NCI-H2196 treated with DMSO at 0.1 percent for 48 hours (cell line): Measurements from ENCODE around the gene INPP5A.

Experiments
- DNase-seq: peaks from one replicate; lab custom pipeline; 2025; ENCODE audit not compliant: unreplicated experiment; lab: John Stamatoyannopoulos, UW

The INPP5A gene

GRCh38 chr10:132577350-132578003 is 39.9 kb downstream of the INPP5A start:
- no peak for DNase-seq

- DNase-seq, result no peak
Measured at GRCh38 chr10:132578287-132578951, 40.8 kb downstream of the INPP5A start.

GRCh38 chr10:132579027-132579859 is 41.7 kb downstream of the INPP5A start:
- no peak for DNase-seq

- DNase-seq, result no peak
Measured at GRCh38 chr10:132580143-132580542, 42.6 kb downstream of the INPP5A start.

- no peak for DNase-seq
Measured at GRCh38 chr10:132580617-132581016, 43.0 kb downstream of the INPP5A start.

GRCh38 chr10:132582137-132582536 is 44.5 kb downstream of the INPP5A start:
- no peak for DNase-seq

GRCh38 chr10:132582771-132583170 is 45.2 kb downstream of the INPP5A start:
- no peak for DNase-seq

GRCh38 chr10:132583456-132583855 is 45.9 kb downstream of the INPP5A start:
- DNase-seq, result no peak

GRCh38 chr10:132584081-132584480 is 46.5 kb downstream of the INPP5A start:
- no peak for DNase-seq

- no peak for DNase-seq
Measured at GRCh38 chr10:132585732-132586722, 48.4 kb downstream of the INPP5A start.

GRCh38 chr10:132586739-132587138 is 49.2 kb downstream of the INPP5A start:
- no peak for DNase-seq

- DNase-seq, result no peak
Measured at GRCh38 chr10:132587175-132587574, 49.6 kb downstream of the INPP5A start.

- DNase-seq, result no peak
Measured at GRCh38 chr10:132588301-132589013, 50.9 kb downstream of the INPP5A start.

GRCh38 chr10:132589015-132589414 is 51.4 kb downstream of the INPP5A start:
- DNase-seq, result no peak

GRCh38 chr10:132589681-132590080 is 52.1 kb downstream of the INPP5A start:
- DNase-seq, result no peak

GRCh38 chr10:132590094-132590751 is 52.6 kb downstream of the INPP5A start:
- DNase-seq, result no peak

GRCh38 chr10:132590752-132591121 is 53.1 kb downstream of the INPP5A start:
- DNase-seq, result no peak

GRCh38 chr10:132591166-132591971 is 53.8 kb downstream of the INPP5A start:
- no peak for DNase-seq
